Measurements from ENCODE around the gene E4F1.

Gene E4F1

DNA sequence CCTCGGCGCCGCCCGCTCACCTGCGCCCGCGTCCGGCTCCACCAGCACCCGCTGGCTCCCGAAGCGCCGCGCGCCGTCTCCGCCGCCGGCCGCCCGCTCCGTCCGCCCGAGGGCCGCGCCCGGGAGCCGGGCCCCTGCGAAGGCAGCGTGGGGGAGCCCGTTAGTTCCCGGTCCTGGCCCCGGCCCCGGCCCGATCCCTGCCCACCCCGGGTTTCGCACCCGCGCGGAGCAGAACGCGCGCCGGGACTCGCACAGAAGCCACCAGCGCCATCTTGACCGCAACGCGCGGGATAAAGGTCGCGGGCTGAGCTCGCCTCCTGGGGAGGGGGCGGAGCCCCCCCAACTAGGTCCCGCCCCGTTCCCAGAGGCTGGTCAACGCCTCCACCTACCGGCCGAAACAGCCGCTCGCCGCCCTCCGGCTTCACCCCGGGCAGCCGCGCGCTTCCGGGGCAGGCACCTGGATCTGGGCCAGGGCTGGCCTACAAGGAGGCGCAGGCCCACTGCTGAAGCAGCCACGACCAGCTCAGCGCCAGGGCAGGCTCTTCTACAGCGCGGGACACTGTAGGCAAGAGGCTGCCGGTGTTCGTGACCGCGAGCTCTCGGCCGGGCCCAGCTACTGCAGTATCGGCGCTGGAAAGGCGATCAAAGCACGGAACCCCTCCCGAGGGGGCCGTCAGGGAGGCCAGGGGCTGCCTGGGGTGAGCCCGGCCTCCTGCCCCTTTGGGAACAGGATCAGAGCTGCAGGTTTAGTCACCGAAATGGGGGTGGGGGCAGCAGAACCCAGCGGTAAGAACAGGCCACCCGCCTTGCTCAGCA, 28.1 kb downstream of the E4F1 start, which contains the start of gene ECI1 (continued):
- TF ChIP-seq, protein P1, sequence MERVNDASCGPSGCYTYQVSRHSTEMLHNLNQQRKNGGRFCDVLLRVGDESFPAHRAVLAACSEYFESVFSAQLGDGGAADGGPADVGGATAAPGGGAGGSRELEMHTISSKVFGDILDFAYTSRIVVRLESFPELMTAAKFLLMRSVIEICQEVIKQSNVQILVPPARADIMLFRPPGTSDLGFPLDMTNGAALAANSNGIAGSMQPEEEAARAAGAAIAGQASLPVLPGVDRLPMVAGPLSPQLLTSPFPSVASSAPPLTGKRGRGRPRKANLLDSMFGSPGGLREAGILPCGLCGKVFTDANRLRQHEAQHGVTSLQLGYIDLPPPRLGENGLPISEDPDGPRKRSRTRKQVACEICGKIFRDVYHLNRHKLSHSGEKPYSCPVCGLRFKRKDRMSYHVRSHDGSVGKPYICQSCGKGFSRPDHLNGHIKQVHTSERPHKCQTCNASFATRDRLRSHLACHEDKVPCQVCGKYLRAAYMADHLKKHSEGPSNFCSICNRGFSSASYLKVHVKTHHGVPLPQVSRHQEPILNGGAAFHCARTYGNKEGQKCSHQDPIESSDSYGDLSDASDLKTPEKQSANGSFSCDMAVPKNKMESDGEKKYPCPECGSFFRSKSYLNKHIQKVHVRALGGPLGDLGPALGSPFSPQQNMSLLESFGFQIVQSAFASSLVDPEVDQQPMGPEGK (CRISPR knock-in tag; IDR thresholded peaks at IDR 0.05; ENCODE audit: borderline replicate concordance) = peak; percentile 100
- no peak for TF ChIP-seq TOX (CRISPR knock-in tag; IDR thresholded peaks at IDR 0.05; ENCODE audit: borderline replicate concordance)
- TF ChIP-seq RARB (CRISPR knock-in tag; IDR thresholded peaks at IDR 0.05) = no peak
- no peak for TF ChIP-seq ZC3H10 (CRISPR knock-in tag; IDR thresholded peaks at IDR 0.05)
- no peak for TF ChIP-seq ZNF70 (CRISPR knock-in tag; IDR thresholded peaks at IDR 0.05)

GRCh38 chr16:2252806-2253148, 29.4 kb downstream of the E4F1 start:
- TF ChIP-seq ZFP30 (CRISPR knock-in tag; IDR thresholded peaks at IDR 0.05) (no peak), ZFP3 (CRISPR knock-in tag; IDR thresholded peaks at IDR 0.05) (no peak), SNAI2 (CRISPR knock-in tag; IDR thresholded peaks at IDR 0.05) (no peak), BACH2 (CRISPR knock-in tag; IDR thresholded peaks at IDR 0.05; ENCODE audit: borderline replicate concordance) (no peak), TSHZ2 (CRISPR knock-in tag; IDR thresholded peaks at IDR 0.05) (no peak), CREB5 (CRISPR knock-in tag; IDR thresholded peaks at IDR 0.05; ENCODE audit: low read depth) (no peak), GLIS3 (CRISPR knock-in tag; IDR thresholded peaks at IDR 0.05) (no peak), TCF4 (CRISPR knock-in tag; IDR thresholded peaks at IDR 0.05; ENCODE audit: borderline replicate concordance) (no peak), ARNTL (CRISPR knock-in tag; IDR thresholded peaks at IDR 0.05; ENCODE audit: borderline replicate concordance, low read depth) (no peak), ZNF565 (CRISPR knock-in tag; conservative IDR thresholded peaks at IDR 0.05; ENCODE audit: low read depth) (no peak), ZC3H10 (CRISPR knock-in tag; IDR thresholded peaks at IDR 0.05) (no peak), POU6F1 (CRISPR knock-in tag; IDR thresholded peaks at IDR 0.05; ENCODE audit: borderline replicate concordance, low read depth) (no peak), CSDC2 (CRISPR knock-in tag; IDR thresholded peaks at IDR 0.05) (no peak), RARB (CRISPR knock-in tag; IDR thresholded peaks at IDR 0.05) (no peak)
- TF ChIP-seq, protein P1 (CRISPR knock-in tag; IDR thresholded peaks at IDR 0.05; ENCODE audit: borderline replicate concordance) = no peak
- TF ChIP-seq, protein P2, sequence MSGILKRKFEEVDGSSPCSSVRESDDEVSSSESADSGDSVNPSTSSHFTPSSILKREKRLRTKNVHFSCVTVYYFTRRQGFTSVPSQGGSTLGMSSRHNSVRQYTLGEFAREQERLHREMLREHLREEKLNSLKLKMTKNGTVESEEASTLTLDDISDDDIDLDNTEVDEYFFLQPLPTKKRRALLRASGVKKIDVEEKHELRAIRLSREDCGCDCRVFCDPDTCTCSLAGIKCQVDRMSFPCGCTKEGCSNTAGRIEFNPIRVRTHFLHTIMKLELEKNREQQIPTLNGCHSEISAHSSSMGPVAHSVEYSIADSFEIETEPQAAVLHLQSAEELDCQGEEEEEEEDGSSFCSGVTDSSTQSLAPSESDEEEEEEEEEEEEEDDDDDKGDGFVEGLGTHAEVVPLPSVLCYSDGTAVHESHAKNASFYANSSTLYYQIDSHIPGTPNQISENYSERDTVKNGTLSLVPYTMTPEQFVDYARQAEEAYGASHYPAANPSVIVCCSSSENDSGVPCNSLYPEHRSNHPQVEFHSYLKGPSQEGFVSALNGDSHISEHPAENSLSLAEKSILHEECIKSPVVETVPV (CRISPR knock-in tag; IDR thresholded peaks at IDR 0.05) = no peak
- no peak for ATAC-seq
